Naive thymus-derived CD4-positive, alpha-beta T cell (primary cell): ENCODE measurements around the gene EGR1. TPM values are rescaled to one million over a fixed set of nuclear protein-coding genes. Genes with fewer than 3 reads are reported as not detected.
A peak's percentile ranks its signal among the peaks of the same experiment; 100 is the strongest.

Source experiments
- ATAC-seq: fragments of 150-1000 bp; cut with Tn5 transposase; 2 replicates; pipeline ENCODE4 v1.10.0; 2021; ENCODE audit warnings: mild to moderate bottlenecking, moderate library complexity
- CTCF ChIA-PET: fragments of 350-600 bp; sonication (Branson Sonifier 250); formaldehyde crosslinking; loops from one replicate; lab custom pipeline; 2021; ENCODE audit warnings: antibody characterized with exemption; lab: Charles Lee
- POLR2A ChIA-PET: fragments of 350-600 bp; sonication (Branson Sonifier 250); formaldehyde crosslinking; loops from one replicate; lab custom pipeline; 2021; ENCODE audit warnings: antibody characterized with exemption, inconsistent platforms; lab: Charles Lee
- DNase-seq, 9 donors: peaks; one replicate each; pipeline versions ENCODE4 v3.0.0 to v3.0.0-alpha.2; 2020 to 2022; ENCODE audit warnings: mixed read lengths in 1 of 9
- H3K27ac ChIP-seq: one replicate; pipeline ENCODE4 v1.7.0; 2013; ENCODE audit warnings: mild to moderate bottlenecking, low read depth, low read length, moderate library complexity
- H3K27me3 ChIP-seq, 2 donors: one replicate each; pipeline ENCODE4 v1.7.0; 2013; ENCODE audit warnings: low read length in 2 of 2, mild to moderate bottlenecking in 2 of 2, moderate library complexity in 2 of 2; ENCODE audit not compliant: control insufficient read depth in 2 of 2, insufficient read depth in 2 of 2
- H3K36me3 ChIP-seq, 3 experiments: 1 replicate in 2 of 3; 2 replicates in 1 of 3; pipeline ENCODE4 v1.7.0; 2013; ENCODE audit warnings: low read length in 3 of 3, mild to moderate bottlenecking in 3 of 3, moderate library complexity in 1 of 3; ENCODE audit not compliant: insufficient read depth in 3 of 3, control insufficient read depth in 2 of 3
- H3K4me1 ChIP-seq, 2 donors: one replicate each; pipeline ENCODE4 v1.7.0; 2013; ENCODE audit warnings: low read length in 2 of 2, mild to moderate bottlenecking in 2 of 2, moderate library complexity in 1 of 2; ENCODE audit not compliant: control insufficient read depth in 2 of 2, insufficient read depth in 2 of 2
- H3K4me3 ChIP-seq: 2 replicates; pipeline ENCODE4 v1.7.0; 2013; ENCODE audit warnings: mild to moderate bottlenecking, low read length
- H3K9me3 ChIP-seq, 3 experiments: 1 replicate in 2 of 3; 2 replicates in 1 of 3; pipeline ENCODE4 v1.7.0; 2013; ENCODE audit warnings: low read length in 3 of 3; ENCODE audit not compliant: control insufficient read depth in 2 of 3
- H3K27ac Mint-ChIP-seq, 9 donors: one replicate each; pipeline ENCODE4 v1.8.0; 2020 to 2022; ENCODE audit warnings: mixed read lengths in 9 of 9, mild to moderate bottlenecking in 8 of 9, moderate library complexity in 5 of 9, inconsistent platforms in 2 of 9
- H3K27me3 Mint-ChIP-seq, 5 donors: one replicate each; pipeline ENCODE4 v1.8.0; 2021 to 2022; ENCODE audit warnings: mixed read lengths in 5 of 5, mild to moderate bottlenecking in 1 of 5
- H3K36me3 Mint-ChIP-seq, 5 donors: one replicate each; pipeline ENCODE4 v1.8.0; 2020 to 2022; ENCODE audit warnings: mixed read lengths in 5 of 5, mild to moderate bottlenecking in 3 of 5, inconsistent platforms in 1 of 5
- H3K4me1 Mint-ChIP-seq, 7 donors: one replicate each; pipeline ENCODE4 v1.8.0; 2020 to 2022; ENCODE audit warnings: mixed read lengths in 7 of 7, mild to moderate bottlenecking in 3 of 7, inconsistent platforms in 1 of 7
- H3K4me3 Mint-ChIP-seq, 10 donors: one replicate each; pipeline ENCODE4 v1.8.0; 2020 to 2022; ENCODE audit warnings: mild to moderate bottlenecking in 10 of 10, mixed read lengths in 10 of 10, moderate library complexity in 6 of 10, inconsistent platforms in 2 of 10
- H3K9me3 Mint-ChIP-seq, 11 donors: one replicate each; pipeline ENCODE4 v1.8.0; 2020 to 2022; ENCODE audit warnings: mixed read lengths in 11 of 11, mild to moderate bottlenecking in 4 of 11, inconsistent platforms in 1 of 11, moderate library complexity in 1 of 11
- intact Hi-C, 2 donors: fragments of 100-400 bp; cut with micrococcal nuclease; formaldehyde crosslinking; loops; one replicate each; pipeline ENCODE4 v1.15.1; 2023
- polyA plus RNA-seq, 2 donors: library from polyadenylated mRNA; unstranded; fragments of 300-500 nt; fragmentation: Illumina TruSeq; gene quantifications; one replicate each; pipeline ENCODE4 v1.2.3, GENCODE V29; 2021
- total RNA-seq, 6 experiments: library from RNA in 5 of 6; stranded (reverse) in 5 of 6; gene quantifications; 1 replicate in 5 of 6; 2 replicates in 1 of 6; pipeline ENCODE4 v1.2.3 and lab custom pipeline; 2021 to 2026

Gene EGR1
- total and polyA plus RNA-seq, 7 experiments from 2014 or later: 0.14 to 68.6 (median 6.8) TPM; not detected in 1

GRCh38 chr5:138438724-138439476, 26.4 kb upstream of the EGR1 start, which contains the start of gene REEP2:
Gene REEP2 (plus strand): TSS chr5:138439057. CDS start chr5:138439209, 152 bp downstream.
- Mint-ChIP-seq H3K4me1 (peaks cover 12 to 24% (median 14%) of the 10 kb centered on the region in 7 donors), H3K27ac (peak within 1 kb of the TSS in 6 of 9 donors; percentile 17 to 86 (median 65)), H3K36me3 (peaks cover 0 to 24% (median 13%) of the 10 kb centered on the region in 5 donors), H3K9me3 (no peaks in the 10 kb centered on the region), H3K27me3 (peaks cover 0 to 11% (median 5%) of the 10 kb centered on the region in 5 donors), H3K4me3 (peak within 1 kb of the TSS; percentile 57 to 89 (median 83))
- H3K27ac ChIP-seq: no peak within 1 kb of the TSS
- H3K27me3 ChIP-seq: no peaks in the 10 kb centered on the region
- intact Hi-C loops: loop anchor here (1.0 to 5.0 kb wide), 2 partner anchors 25 to 73 kb away; no protein-coding TSS in a partner anchor
- H3K9me3 ChIP-seq: no peaks in the 10 kb centered on the region
- H3K36me3 ChIP-seq: peaks cover 10 to 26% (median 12%) of the 10 kb centered on the region in 3 experiments
- peaks cover 3 to 11% of the 10 kb centered on the region in 2 donors for H3K4me1 ChIP-seq
- DNase-seq (peak in 8 of 9 donors; percentile 28 to 84 (median 43)), ATAC-seq (peak; percentile 89)
- CTCF ChIA-PET: interaction anchor here (1.2 to 1.4 kb wide), 2 partner anchors 9 to 86 kb away, joined by 3 to 5 read pairs; partner anchors contain the start of gene KDM3B
- POLR2A ChIA-PET: interaction anchor here (1.0 kb wide), 1 partner anchor 70 kb away, joined by 3 read pairs; no protein-coding TSS in a partner anchor
- peak within 1 kb of the TSS; percentile 60 for H3K4me3 ChIP-seq

- intact Hi-C loops: loop anchor here (1.0 to 5.0 kb wide), 2 partner anchors 25 to 73 kb away; no protein-coding TSS in a partner anchor
- ATAC-seq: no peak
- ChIA-PET POLR2A (interaction anchor here (0.5 to 0.9 kb wide), 2 partner anchors 260 to 686 kb away, joined by 3 to 5 read pairs; no protein-coding TSS in a partner anchor), CTCF (no interaction called here)
- Mint-ChIP-seq H3K27ac (peak overlapping the region in 4 of 9 donors; percentile 29 to 59 (median 57)), H3K4me1 (peaks cover 12 to 24% (median 14%) of the 10 kb centered on the region in 7 donors), H3K9me3 (no peaks in the 10 kb centered on the region), H3K4me3 (peak overlapping the region; percentile 57 to 87 (median 81)), H3K27me3 (peaks cover 0 to 11% (median 5%) of the 10 kb centered on the region in 5 donors), H3K36me3 (peaks cover 0 to 20% (median 11%) of the 10 kb centered on the region in 5 donors)
- Histone ChIP-seq H3K4me3 (peak overlapping the region; percentile 44), H3K4me1 (peaks cover 3 to 11% of the 10 kb centered on the region in 2 donors), H3K27me3 (no peaks in the 10 kb centered on the region), H3K36me3 (peaks cover 7 to 20% (median 12%) of the 10 kb centered on the region in 3 experiments), H3K9me3 (no peaks in the 10 kb centered on the region), H3K27ac (no peak overlapping the region)
- DNase-seq: no peak
These were observed 25.7 kb upstream of the EGR1 start for GRCh38 chr5:138439477-138440158.

GRCh38 chr5:138440159-138441073, 24.9 kb upstream of the EGR1 start:
- DNase-seq (no peak), ATAC-seq (no peak)
- Mint-ChIP-seq H3K27ac (peak overlapping the region in 3 of 9 donors; percentile 28 to 55 (median 47)), H3K4me1 (peaks cover 12 to 24% (median 14%) of the 10 kb centered on the region in 7 donors), H3K9me3 (no peaks in the 10 kb centered on the region), H3K4me3 (peak overlapping the region; percentile 10 to 82 (median 62)), H3K27me3 (peaks cover 0 to 11% (median 5%) of the 10 kb centered on the region in 5 donors), H3K36me3 (peaks cover 0 to 12% (median 8%) of the 10 kb centered on the region in 5 donors)
- Histone ChIP-seq H3K9me3 (no peaks in the 10 kb centered on the region), H3K27ac (no peak overlapping the region), H3K4me1 (peaks cover 3 to 11% of the 10 kb centered on the region in 2 donors), H3K36me3 (peaks cover 0 to 12% (median 7%) of the 10 kb centered on the region in 3 experiments), H3K4me3 (no peak overlapping the region), H3K27me3 (no peaks in the 10 kb centered on the region)
- CTCF ChIA-PET: no interaction called here
- intact Hi-C loops: no loop called here
- POLR2A ChIA-PET: interaction anchor here (0.5 to 0.9 kb wide), 2 partner anchors 260 to 687 kb away, joined by 3 to 5 read pairs; no protein-coding TSS in a partner anchor

GRCh38 chr5:138441221-138441620, 24.1 kb upstream of the EGR1 start:
- Histone ChIP-seq H3K27me3 (no peaks in the 10 kb centered on the region), H3K27ac (no peak overlapping the region), H3K36me3 (peaks cover 0 to 4% (median 0%) of the 10 kb centered on the region in 3 experiments), H3K4me1 (peaks cover 3 to 11% of the 10 kb centered on the region in 2 donors), H3K4me3 (no peak overlapping the region), H3K9me3 (no peaks in the 10 kb centered on the region)
- Mint-ChIP-seq H3K27me3 (peaks cover 0 to 11% (median 5%) of the 10 kb centered on the region in 5 donors), H3K27ac (no peak overlapping the region), H3K36me3 (peaks cover 0 to 6% (median under 1%) of the 10 kb centered on the region in 5 donors), H3K4me3 (no peak overlapping the region), H3K4me1 (peaks cover 12 to 24% (median 14%) of the 10 kb centered on the region in 7 donors), H3K9me3 (no peaks in the 10 kb centered on the region)
- ATAC-seq (no peak), DNase-seq (no peak)
- intact Hi-C loops: no loop called here
- CTCF ChIA-PET: no interaction called here
- POLR2A ChIA-PET: no interaction called here

GRCh38 chr5:138444078-138444773, 21.1 kb upstream of the EGR1 start:
- ATAC-seq (peak; percentile 9), DNase-seq (no peak)
- no peak overlapping the region for H3K4me3 ChIP-seq
- Mint-ChIP-seq H3K9me3 (no peaks in the 10 kb centered on the region), H3K4me3 (no peak overlapping the region), H3K4me1 (peaks cover 0 to 10% (median 4%) of the 10 kb centered on the region in 7 donors), H3K27me3 (peaks cover 0 to 8% (median 5%) of the 10 kb centered on the region in 5 donors), H3K27ac (peak overlapping the region in 1 of 9 donors; percentile 13), H3K36me3 (no peaks in the 10 kb centered on the region)
- intact Hi-C loops: no loop called here
- H3K4me1 ChIP-seq: peaks cover 0 to 4% of the 10 kb centered on the region in 2 donors
- H3K27me3 ChIP-seq: no peaks in the 10 kb centered on the region
- ChIA-PET CTCF (interaction anchor here (1.4 kb wide), 1 partner anchor 59 kb away, joined by 5 read pairs; no protein-coding TSS in a partner anchor), POLR2A (interaction anchor here (0.6 to 1.1 kb wide), 2 partner anchors 13 to 61 kb away, joined by 3 read pairs; no protein-coding TSS in a partner anchor)
- no peaks in the 10 kb centered on the region for H3K9me3 ChIP-seq
- H3K36me3 ChIP-seq: no peaks in the 10 kb centered on the region
- no peak overlapping the region for H3K27ac ChIP-seq
